SK-N-SH treated with all-trans-retinoic acid at 6 μM for 48 hours (cell line): ENCODE results near the gene LGALS3BP.

Experiments
- ESRRG ChIP-seq: fragments of 250-450 bp; sonication (Bioruptor Pico); IDR thresholded peaks from 2 replicates; pipeline ENCODE4 v1.6.1; 2021; ENCODE audit warnings: mild to moderate bottlenecking
- GLIS3 ChIP-seq: fragments of 250-450 bp; sonication (Bioruptor Pico); IDR thresholded peaks from 2 replicates; pipeline ENCODE4 v1.5.0; 2020; ENCODE audit warnings: mild to moderate bottlenecking, moderate library complexity
- ISL1 ChIP-seq: fragments of 250-450 bp; sonication (Bioruptor Pico); IDR thresholded peaks from 2 replicates; pipeline ENCODE4 v2.1.2; 2022; ENCODE audit warnings: mild to moderate bottlenecking, moderate library complexity
- OSR1 ChIP-seq: fragments of 250-450 bp; sonication (Bioruptor Pico); IDR thresholded peaks from 2 replicates; pipeline ENCODE4 v1.8.0; 2022; ENCODE audit warnings: moderate library complexity, mild to moderate bottlenecking, inconsistent platforms
- RARB ChIP-seq: fragments of 250-450 bp; sonication (Bioruptor Pico); IDR thresholded peaks from 2 replicates; pipeline ENCODE4 v1.8.0; 2021; ENCODE audit warnings: mild to moderate bottlenecking, moderate library complexity
- TCF4 ChIP-seq: fragments of 250-450 bp; sonication (Bioruptor Pico); IDR thresholded peaks from 2 replicates; pipeline ENCODE4 v1.8.0; 2021; ENCODE audit warnings: mild to moderate bottlenecking, moderate library complexity, borderline replicate concordance
- ZC3H10 ChIP-seq: fragments of 250-450 bp; sonication (Bioruptor Pico); IDR thresholded peaks from 2 replicates; pipeline ENCODE4 v1.5.1; 2021; ENCODE audit warnings: mild to moderate bottlenecking, moderate library complexity
- ZFP3 ChIP-seq: fragments of 250-450 bp; sonication (Bioruptor Pico); IDR thresholded peaks from 2 replicates; pipeline ENCODE4 v1.5.0; 2020; ENCODE audit warnings: mild to moderate bottlenecking, moderate library complexity
- ZFP30 ChIP-seq: fragments of 450-650 bp; formaldehyde crosslinking; IDR thresholded peaks from 2 replicates; pipeline ENCODE4 v1.5.0; 2022; ENCODE audit warnings: mild to moderate bottlenecking, moderate library complexity
- ZNF70 ChIP-seq: fragments of 450-650 bp; formaldehyde crosslinking; IDR thresholded peaks from 2 replicates; pipeline ENCODE4 v1.5.0; 2020; ENCODE audit warnings: mild to moderate bottlenecking, moderate library complexity
- ZNF8 ChIP-seq: fragments of 450-650 bp; formaldehyde crosslinking; IDR thresholded peaks from 2 replicates; pipeline ENCODE4 v1.5.0; 2020; ENCODE audit warnings: mild to moderate bottlenecking, moderate library complexity
- TF ChIP-seq, protein P1 (sequence below): fragments of 250-450 bp; sonication (Bioruptor Pico); IDR thresholded peaks from 2 replicates; pipeline ENCODE4 v1.8.0; 2020; ENCODE audit warnings: mild to moderate bottlenecking, moderate library complexity, borderline replicate concordance
- TF ChIP-seq, protein P2 (sequence below): fragments of 250-450 bp; sonication (Bioruptor Pico); IDR thresholded peaks from 2 replicates; pipeline ENCODE4 v1.5.0; 2020; ENCODE audit warnings: mild to moderate bottlenecking, moderate library complexity
- TF ChIP-seq, protein P3 (sequence below): fragments of 250-450 bp; sonication (Bioruptor Pico); IDR thresholded peaks from 2 replicates; pipeline ENCODE4 v1.8.0; 2021; ENCODE audit warnings: low read depth, mild to moderate bottlenecking, moderate library complexity, borderline replicate concordance

DNA sequence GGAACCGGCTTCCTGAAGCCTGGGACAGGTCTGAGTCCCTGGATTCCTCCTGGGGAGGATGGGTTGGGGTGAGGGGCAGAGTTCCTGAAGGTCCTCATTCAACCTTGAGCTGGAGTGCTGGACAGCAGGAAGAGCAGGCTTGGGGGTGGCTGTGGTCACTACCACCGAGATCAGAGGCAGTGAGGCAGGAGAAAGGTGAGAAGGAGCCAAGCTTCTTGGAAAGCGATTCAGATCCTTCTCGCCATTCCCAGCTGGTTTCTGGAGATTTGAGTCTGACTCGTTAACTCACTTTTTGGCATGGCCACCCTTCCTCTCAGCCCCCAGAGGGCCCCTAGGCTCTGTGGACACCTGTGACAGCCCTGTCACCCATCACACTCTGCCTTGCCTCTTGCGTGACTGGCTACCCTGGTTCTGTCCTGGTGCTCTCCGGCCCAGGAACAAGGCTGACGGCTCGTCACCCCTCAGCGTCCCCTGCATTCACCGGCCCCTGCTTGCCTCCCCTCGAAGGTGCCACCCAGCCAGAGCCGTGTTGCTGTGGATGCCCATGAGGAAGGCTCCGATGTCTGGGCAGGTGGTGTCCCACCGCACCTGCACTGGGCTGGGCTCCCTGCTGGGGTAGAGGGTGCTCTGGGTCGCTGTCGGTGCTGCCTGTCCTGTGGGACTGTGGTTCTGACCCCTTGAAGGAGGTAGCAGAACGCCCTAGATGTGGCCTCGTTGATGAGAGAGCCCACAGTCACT, 44.9 kb downstream of the LGALS3BP start:
- TF ChIP-seq, protein P1, sequence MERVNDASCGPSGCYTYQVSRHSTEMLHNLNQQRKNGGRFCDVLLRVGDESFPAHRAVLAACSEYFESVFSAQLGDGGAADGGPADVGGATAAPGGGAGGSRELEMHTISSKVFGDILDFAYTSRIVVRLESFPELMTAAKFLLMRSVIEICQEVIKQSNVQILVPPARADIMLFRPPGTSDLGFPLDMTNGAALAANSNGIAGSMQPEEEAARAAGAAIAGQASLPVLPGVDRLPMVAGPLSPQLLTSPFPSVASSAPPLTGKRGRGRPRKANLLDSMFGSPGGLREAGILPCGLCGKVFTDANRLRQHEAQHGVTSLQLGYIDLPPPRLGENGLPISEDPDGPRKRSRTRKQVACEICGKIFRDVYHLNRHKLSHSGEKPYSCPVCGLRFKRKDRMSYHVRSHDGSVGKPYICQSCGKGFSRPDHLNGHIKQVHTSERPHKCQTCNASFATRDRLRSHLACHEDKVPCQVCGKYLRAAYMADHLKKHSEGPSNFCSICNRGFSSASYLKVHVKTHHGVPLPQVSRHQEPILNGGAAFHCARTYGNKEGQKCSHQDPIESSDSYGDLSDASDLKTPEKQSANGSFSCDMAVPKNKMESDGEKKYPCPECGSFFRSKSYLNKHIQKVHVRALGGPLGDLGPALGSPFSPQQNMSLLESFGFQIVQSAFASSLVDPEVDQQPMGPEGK (CRISPR knock-in tag), result no peak
- TF ChIP-seq, protein P2, sequence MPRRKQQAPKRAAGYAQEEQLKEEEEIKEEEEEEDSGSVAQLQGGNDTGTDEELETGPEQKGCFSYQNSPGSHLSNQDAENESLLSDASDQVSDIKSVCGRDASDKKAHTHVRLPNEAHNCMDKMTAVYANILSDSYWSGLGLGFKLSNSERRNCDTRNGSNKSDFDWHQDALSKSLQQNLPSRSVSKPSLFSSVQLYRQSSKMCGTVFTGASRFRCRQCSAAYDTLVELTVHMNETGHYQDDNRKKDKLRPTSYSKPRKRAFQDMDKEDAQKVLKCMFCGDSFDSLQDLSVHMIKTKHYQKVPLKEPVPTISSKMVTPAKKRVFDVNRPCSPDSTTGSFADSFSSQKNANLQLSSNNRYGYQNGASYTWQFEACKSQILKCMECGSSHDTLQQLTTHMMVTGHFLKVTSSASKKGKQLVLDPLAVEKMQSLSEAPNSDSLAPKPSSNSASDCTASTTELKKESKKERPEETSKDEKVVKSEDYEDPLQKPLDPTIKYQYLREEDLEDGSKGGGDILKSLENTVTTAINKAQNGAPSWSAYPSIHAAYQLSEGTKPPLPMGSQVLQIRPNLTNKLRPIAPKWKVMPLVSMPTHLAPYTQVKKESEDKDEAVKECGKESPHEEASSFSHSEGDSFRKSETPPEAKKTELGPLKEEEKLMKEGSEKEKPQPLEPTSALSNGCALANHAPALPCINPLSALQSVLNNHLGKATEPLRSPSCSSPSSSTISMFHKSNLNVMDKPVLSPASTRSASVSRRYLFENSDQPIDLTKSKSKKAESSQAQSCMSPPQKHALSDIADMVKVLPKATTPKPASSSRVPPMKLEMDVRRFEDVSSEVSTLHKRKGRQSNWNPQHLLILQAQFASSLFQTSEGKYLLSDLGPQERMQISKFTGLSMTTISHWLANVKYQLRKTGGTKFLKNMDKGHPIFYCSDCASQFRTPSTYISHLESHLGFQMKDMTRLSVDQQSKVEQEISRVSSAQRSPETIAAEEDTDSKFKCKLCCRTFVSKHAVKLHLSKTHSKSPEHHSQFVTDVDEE (CRISPR knock-in tag), result no peak
- no peak for TF ChIP-seq RARB (CRISPR knock-in tag)
- TF ChIP-seq ZFP3, result no peak
- no peak for TF ChIP-seq ZC3H10 (CRISPR knock-in tag)
- TF ChIP-seq ESRRG (CRISPR knock-in tag), result no peak
- TF ChIP-seq, protein P3, sequence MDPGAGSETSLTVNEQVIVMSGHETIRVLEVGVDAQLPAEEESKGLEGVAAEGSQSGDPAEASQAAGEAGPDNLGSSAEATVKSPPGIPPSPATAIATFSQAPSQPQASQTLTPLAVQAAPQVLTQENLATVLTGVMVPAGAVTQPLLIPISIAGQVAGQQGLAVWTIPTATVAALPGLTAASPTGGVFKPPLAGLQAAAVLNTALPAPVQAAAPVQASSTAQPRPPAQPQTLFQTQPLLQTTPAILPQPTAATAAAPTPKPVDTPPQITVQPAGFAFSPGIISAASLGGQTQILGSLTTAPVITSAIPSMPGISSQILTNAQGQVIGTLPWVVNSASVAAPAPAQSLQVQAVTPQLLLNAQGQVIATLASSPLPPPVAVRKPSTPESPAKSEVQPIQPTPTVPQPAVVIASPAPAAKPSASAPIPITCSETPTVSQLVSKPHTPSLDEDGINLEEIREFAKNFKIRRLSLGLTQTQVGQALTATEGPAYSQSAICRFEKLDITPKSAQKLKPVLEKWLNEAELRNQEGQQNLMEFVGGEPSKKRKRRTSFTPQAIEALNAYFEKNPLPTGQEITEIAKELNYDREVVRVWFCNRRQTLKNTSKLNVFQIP (CRISPR knock-in tag), result no peak
- no peak for TF ChIP-seq GLIS3
- TF ChIP-seq ZNF70, result no peak
- no peak for TF ChIP-seq ZNF8 (CRISPR knock-in tag)
- TF ChIP-seq OSR1 (CRISPR knock-in tag), result no peak
- TF ChIP-seq ZFP30, result 0 out of 2 replicates have a peak, but pooled peaks have one; percentile 9
- TF ChIP-seq ISL1 (CRISPR knock-in tag), result no peak
- no peak for TF ChIP-seq TCF4 (CRISPR knock-in tag)
